ENCODE data around the gene PRSS22.

DNA sequence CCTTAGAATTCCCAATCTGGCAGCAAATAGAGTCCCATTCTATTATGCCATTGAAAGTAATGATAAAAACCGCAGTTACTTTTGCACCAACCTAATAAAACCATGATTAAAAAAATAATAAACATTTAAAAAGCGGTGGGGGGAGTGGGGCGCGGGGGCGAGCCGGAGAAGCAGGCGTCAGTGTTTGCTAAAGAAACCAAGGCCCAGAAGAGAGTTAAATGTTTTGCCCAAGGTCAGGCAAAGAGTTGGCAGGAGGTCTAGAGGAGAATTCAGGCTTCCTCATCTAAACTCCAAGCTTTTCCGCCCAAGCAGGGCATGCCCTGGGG, 9.7 kb upstream of the PRSS22 start:
- no peak for TF ChIP-seq POLR2A (IDR thresholded peaks at IDR 0.05; ENCODE audit: low read length)
- no peak for TF ChIP-seq GATA1 (IDR thresholded peaks at IDR 0.05; ENCODE audit: low read depth, low read length)
